Ectodermal cell (in vitro differentiated cells): Measurements from ENCODE around the gene ZNF337.
"Not testable (repeated sequence)": the region's sequence is repeated elsewhere in the genome, so short reads cannot be mapped to it uniquely, and the experiment has no call there.

ENCODE experiments used
- H3K27ac ChIP-seq: 2 replicates; pipeline ENCODE4 v1.7.0; 2013; ENCODE audit warnings: mild to moderate bottlenecking, low read depth, low read length; ENCODE audit not compliant: insufficient read depth, poor library complexity, severe bottlenecking
- H3K27me3 ChIP-seq: 2 replicates; pipeline ENCODE4 v1.7.0; 2013; ENCODE audit warnings: mild to moderate bottlenecking, low read length; ENCODE audit not compliant: insufficient read depth, control insufficient read depth, poor library complexity, severe bottlenecking
- H3K36me3 ChIP-seq: one replicate; pipeline ENCODE4 v1.7.0; 2013; ENCODE audit warnings: low read length; ENCODE audit not compliant: control insufficient read depth, insufficient read depth
- H3K4me1 ChIP-seq: one replicate; pipeline ENCODE4 v1.7.0; 2013; ENCODE audit warnings: low read length; ENCODE audit not compliant: control insufficient read depth, insufficient read depth
- H3K4me3 ChIP-seq: 2 replicates; pipeline ENCODE4 v1.7.0; 2013; ENCODE audit warnings: low read depth, low read length, control low read depth; ENCODE audit not compliant: insufficient read depth
- H3K9me3 ChIP-seq: 2 replicates; pipeline ENCODE4 v1.7.0; 2013; ENCODE audit warnings: mild to moderate bottlenecking, low read length, moderate library complexity; ENCODE audit not compliant: control insufficient read depth
- WGBS, 2 experiments: methylation state at CpG; one replicate each; pipeline ENCODE4 v1.1.7; 2013; ENCODE audit warnings: missing lambda C conversion rate in 2 of 2; 5-methylcytosine and 5-hydroxymethylcytosine counted together

Gene ZNF337

DNA sequence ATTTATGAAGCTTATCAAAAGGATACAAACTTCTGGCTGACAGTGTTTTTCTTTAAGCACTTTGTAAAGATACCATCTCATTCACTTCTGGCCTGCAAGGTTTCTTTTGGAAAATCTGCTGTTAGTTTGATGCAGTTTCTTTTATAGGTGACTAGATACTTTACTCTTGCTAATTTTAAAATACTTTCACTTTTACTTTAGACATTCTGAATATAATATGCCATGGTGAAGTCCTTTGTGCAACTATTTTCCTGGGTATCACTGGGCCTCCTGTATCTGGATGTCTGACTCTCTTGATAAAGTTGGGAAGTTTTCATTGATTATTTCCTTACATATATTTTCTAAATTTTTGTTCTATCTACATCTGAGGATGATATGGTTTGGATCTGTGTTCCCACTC lies 29.0 kb upstream of the ZNF337 start:
- Histone ChIP-seq H3K9me3 (no peaks in the 10 kb centered on the region), H3K4me1 (no peaks in the 10 kb centered on the region), H3K36me3 (no peaks in the 10 kb centered on the region), H3K27me3 (no peaks in the 10 kb centered on the region), H3K27ac (no peak overlapping the region), H3K4me3 (no peak overlapping the region)

DNA sequence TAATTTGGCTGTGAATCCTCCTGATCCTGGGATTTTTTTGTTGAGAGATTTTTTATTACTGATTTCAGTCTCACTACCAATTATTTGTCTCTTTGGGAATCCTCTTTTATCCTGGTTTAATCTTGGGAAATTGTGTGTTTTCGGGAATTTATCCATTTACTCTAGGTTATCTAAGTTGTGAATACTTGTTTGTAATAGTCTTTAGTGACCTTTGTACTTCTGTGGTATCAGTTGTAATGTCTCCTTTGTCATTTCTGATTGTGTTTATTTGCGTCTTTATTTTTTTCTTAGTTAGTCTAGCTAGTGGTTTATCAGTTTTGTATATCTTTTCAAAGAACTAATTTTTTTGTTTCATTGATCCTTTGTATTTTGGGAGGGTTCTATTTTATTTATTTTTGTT lies 27.3 kb upstream of the ZNF337 start:
- WGBS, 2 experiments: 90 to 100% methylated on average over 1 to 2 of the region's 2 CpGs
- Histone ChIP-seq H3K4me3 (no peak overlapping the region), H3K27ac (no peak overlapping the region), H3K9me3 (no peaks in the 10 kb centered on the region), H3K27me3 (no peaks in the 10 kb centered on the region), H3K4me1 (no peaks in the 10 kb centered on the region), H3K36me3 (no peaks in the 10 kb centered on the region)

DNA sequence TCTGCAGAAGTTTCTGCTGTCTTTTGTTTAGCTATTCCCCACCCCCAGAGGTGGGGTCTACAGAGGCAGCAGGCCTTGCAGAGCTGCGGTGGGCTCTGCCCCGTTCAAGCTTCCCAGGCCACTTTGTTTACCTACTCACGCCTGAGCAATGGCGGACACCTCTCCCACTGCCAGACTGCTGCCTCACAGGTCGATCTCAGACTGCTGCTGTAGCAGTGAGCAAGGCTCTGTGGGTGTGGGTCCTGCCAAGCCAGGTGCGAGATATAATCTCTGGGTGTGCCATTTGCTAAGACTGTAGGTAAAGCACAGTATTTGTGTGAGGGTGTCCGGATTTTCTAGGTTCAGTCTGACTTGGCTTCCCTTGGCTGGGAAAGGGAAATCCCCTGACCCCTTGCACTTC lies 23.6 kb upstream of the ZNF337 start:
- H3K4me1 ChIP-seq: no peaks in the 10 kb centered on the region
- H3K9me3 ChIP-seq: no peaks in the 10 kb centered on the region
- H3K27me3 ChIP-seq: no peaks in the 10 kb centered on the region
- no peaks in the 10 kb centered on the region for H3K36me3 ChIP-seq
- H3K27ac ChIP-seq: no peak overlapping the region
- WGBS, 2 experiments: 90 to 92% methylated on average over 7 of the region's 7 CpGs
- H3K4me3 ChIP-seq: no peak overlapping the region

DNA sequence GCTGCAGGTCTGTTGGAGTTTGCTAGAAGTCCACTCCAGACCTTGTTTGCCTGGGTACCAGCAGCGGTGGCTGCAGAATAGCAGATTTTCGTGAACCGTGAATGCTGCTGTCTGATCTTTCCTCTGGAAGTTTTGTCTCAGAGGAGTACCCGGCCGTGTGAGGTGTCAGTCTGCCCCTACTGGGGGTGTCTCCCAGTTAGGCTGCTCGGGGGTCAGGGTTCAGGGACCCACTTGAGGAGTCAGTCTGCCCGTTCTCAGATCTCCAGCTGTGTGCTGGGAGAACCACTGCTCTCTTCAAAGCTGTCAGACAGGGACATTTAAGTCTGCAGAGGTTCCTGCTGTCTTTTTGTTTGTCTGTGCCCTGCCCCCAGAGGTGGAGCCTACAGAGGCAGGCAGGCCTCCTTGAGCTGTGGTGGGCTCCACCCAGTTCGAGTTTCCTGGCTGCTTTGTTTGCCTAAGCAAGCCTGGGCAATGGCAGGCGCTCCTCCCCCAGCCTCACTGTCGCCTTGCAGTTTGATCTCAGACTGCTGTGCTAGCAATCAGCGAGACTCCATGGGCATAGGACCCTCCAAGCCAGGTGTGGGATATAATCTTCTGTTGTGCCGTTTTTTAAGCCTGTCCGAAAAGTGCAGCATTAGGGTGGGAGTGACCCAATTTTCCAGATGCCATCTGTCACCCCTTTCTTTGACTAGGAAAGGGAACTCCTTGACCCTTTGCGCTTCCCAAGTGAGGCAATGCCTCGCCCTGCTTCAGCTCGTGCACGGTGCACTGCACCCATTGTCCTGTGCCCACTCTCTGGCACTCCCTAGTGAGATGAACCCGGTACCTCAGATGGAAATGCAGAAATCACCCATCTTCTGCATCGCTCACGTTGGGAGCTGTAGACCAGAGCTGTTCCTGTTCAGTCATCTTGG lies 22.5 kb upstream of the ZNF337 start:
- not testable (repeated sequence) for H3K9me3 ChIP-seq, H3K4me1 ChIP-seq, H3K27me3 ChIP-seq, H3K4me3 ChIP-seq, H3K27ac ChIP-seq, H3K36me3 ChIP-seq
- 61 to 64% methylated on average over 20 of the region's 20 CpGs for WGBS, 2 experiments

DNA sequence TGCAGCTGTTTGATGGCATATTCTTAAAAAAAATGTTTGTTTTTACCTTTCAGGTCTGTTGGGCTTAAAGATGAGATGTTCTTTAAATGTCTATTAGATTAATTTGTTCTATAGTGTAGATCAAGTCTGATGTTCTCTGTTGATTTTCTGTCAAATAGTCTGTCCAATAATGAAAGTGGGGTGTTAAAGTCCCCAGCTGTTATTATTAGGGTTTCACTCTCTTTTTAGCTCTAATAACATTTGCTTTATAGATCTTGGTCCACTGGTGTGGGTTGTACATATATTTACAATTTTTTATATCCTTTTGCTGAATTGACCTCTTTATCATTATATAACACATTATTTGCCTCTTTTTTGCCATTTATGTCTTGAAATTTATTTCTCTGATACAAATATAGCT lies 11.0 kb upstream of the ZNF337 start:
- Histone ChIP-seq H3K4me1 (no peaks in the 10 kb centered on the region), H3K27ac (no peak overlapping the region), H3K36me3 (no peaks in the 10 kb centered on the region), H3K27me3 (no peaks in the 10 kb centered on the region), H3K9me3 (no peaks in the 10 kb centered on the region), H3K4me3 (no peak overlapping the region)

DNA sequence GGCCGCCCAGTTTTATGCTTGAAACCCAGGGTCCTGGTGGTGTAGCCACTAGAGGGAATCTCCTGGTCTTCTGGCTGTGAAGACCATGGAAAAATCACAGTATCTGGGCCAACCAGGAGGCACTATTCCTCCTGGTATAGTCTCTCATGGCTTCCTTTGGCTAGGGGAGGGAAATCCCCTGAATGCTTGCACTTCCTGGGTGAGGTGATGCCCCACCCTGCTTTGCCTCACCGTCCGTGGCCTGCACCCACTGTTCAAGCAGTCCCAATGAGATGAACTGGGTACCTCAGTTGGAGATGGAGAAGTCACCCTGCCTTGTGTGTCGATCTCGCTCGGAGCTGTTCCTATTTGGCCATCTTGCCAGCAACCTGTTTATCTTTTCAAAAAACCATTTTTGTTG lies 10.1 kb upstream of the ZNF337 start:
- Histone ChIP-seq H3K36me3 (no peaks in the 10 kb centered on the region), H3K9me3 (no peaks in the 10 kb centered on the region), H3K4me1 (no peaks in the 10 kb centered on the region), H3K27me3 (no peaks in the 10 kb centered on the region), H3K27ac (no peak overlapping the region), H3K4me3 (no peak overlapping the region)
- 82 to 96% methylated on average over 6 of the region's 6 CpGs for WGBS, 2 experiments

DNA sequence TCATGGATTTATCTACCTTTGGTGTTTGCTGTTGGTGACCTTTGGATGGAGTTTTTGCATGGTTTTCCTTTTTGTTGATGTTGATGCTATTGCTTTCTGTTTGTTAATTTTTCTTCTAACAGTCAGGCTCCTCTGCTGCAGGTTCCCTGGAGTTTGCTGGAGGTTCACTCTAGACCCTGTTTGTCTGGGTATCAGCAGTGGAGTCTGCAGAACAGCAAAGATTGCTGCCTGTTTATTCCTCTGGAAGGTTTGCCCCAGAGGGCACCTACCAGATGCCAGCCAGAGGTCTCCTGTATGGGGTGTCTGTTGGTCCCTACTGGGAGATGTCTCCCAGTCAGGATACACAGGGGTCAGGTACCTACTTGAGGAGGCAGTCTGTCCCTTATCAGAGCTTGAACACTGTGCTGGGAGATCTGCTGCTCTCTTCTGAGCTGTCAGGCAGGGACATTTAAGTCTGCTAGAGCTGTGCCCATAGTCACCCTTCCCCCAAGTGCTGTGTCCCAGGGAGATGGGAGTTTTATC lies 9.2 kb upstream of the ZNF337 start:
- no peaks in the 10 kb centered on the region for H3K27me3 ChIP-seq
- H3K9me3 ChIP-seq: no peaks in the 10 kb centered on the region
- no peak overlapping the region for H3K27ac ChIP-seq
- no peaks in the 10 kb centered on the region for H3K4me1 ChIP-seq
- no peaks in the 10 kb centered on the region for H3K36me3 ChIP-seq
- H3K4me3 ChIP-seq: no peak overlapping the region

DNA sequence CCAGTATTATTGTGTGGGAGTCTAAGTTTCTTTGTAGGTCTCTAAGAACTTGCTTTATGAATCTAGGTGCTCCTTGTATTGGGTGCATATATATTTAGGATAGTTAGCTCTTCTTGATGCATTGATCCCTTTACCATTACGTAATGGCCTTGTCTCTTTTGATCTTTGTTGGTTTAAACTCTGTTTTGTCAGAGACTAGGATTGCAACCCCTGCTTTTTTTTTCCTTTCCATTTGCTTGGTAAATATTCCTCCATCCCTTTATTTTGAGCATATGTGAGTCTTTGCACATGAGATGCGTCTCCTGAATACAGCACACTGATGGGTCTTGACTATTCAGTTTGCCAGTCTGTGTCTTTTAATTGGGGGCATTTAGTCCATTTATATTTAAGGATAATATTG lies 7.7 kb upstream of the ZNF337 start:
- H3K9me3 ChIP-seq, H3K36me3 ChIP-seq, H3K4me1 ChIP-seq, H3K4me3 ChIP-seq, H3K27me3 ChIP-seq, H3K27ac ChIP-seq: not testable (repeated sequence)
- WGBS, 2 experiments: 96 to 98% methylated on average over 2 of the region's 2 CpGs

DNA sequence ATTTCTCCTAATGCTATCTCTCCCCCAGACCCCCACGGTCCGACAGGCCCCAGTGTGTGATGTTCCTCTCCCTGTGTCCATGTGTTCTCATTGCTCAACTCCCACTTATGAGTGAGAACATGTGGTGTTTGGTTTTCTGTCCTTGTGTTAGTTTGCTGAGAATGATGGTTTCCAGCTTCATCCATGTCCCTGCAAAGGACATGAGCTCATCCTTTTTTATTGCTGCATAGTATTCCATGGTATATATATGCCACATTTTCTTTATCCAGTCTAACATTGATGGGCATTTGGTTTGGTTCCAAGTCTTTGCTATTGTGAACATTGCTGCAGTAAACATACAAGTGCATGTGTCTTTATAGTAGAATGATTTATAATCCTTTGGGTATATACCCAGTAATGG lies 4.2 kb upstream of the ZNF337 start:
- not testable (repeated sequence) for H3K4me1 ChIP-seq, H3K4me3 ChIP-seq, H3K9me3 ChIP-seq, H3K27ac ChIP-seq, H3K36me3 ChIP-seq, H3K27me3 ChIP-seq
- WGBS, 2 experiments: 92 to 93% methylated on average over 2 of the region's 2 CpGs

DNA sequence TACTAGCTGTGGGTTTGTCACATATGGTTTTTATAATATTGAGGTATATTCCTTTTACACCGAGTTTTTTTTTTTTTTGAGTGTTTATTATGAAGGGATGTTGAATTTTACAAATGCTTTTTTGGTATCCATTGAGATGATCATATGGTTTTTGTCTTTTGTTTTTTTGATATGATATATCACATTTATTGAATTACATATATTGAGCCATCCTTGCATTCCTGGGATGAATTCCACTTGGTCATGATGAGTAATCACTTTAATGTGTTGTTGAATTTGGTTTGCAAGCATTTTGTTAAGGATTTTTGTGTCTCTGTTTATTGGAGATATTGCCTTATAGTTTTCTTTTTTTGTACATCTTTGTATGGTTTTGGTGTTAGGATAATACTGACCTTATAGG lies 3.3 kb upstream of the ZNF337 start:
- Histone ChIP-seq H3K36me3 (no peaks in the 10 kb centered on the region), H3K4me1 (no peaks in the 10 kb centered on the region), H3K9me3 (no peaks in the 10 kb centered on the region), H3K27me3 (no peaks in the 10 kb centered on the region), H3K4me3 (no peak overlapping the region), H3K27ac (no peak overlapping the region)
- 83 to 100% methylated on average over 1 of the region's 1 CpG for WGBS, 2 experiments

DNA sequence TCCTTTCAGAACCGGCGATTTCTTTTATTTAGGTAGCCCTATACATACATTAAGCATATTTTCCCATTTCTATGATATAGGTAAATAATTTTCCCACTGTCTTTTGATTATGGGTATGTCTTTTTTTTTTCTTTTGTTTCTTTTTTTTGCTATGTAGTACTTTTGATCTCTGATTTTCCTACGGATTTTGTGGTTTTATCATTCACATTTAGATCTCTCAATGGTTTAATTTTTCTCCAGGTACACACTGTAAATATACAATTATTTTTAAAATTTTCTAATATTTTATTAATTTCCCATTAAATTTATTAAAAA lies 436 bp upstream of the ZNF337 start:
- no peaks in the 10 kb centered on the region for H3K9me3 ChIP-seq
- no peaks in the 10 kb centered on the region for H3K4me1 ChIP-seq
- no peaks in the 10 kb centered on the region for H3K36me3 ChIP-seq
- H3K4me3 ChIP-seq: peak overlapping the region; percentile 89
- no peaks in the 10 kb centered on the region for H3K27me3 ChIP-seq
- WGBS, 2 experiments: no CpG with 5 or more reads among the region's 3 CpGs
- H3K27ac ChIP-seq: no peak overlapping the region
